ENCODE results near the gene SNAPC1. TPM values are rescaled to one million over a fixed set of nuclear protein-coding genes. Genes with fewer than 3 reads are reported as not detected.

Gene SNAPC1
- total and polyA plus RNA-seq, 2 of the 13 experiments (the other 11 are each of a cell fraction or from before 2014, with no cell fraction given) = 2.6 to 8.5 TPM

DNA sequence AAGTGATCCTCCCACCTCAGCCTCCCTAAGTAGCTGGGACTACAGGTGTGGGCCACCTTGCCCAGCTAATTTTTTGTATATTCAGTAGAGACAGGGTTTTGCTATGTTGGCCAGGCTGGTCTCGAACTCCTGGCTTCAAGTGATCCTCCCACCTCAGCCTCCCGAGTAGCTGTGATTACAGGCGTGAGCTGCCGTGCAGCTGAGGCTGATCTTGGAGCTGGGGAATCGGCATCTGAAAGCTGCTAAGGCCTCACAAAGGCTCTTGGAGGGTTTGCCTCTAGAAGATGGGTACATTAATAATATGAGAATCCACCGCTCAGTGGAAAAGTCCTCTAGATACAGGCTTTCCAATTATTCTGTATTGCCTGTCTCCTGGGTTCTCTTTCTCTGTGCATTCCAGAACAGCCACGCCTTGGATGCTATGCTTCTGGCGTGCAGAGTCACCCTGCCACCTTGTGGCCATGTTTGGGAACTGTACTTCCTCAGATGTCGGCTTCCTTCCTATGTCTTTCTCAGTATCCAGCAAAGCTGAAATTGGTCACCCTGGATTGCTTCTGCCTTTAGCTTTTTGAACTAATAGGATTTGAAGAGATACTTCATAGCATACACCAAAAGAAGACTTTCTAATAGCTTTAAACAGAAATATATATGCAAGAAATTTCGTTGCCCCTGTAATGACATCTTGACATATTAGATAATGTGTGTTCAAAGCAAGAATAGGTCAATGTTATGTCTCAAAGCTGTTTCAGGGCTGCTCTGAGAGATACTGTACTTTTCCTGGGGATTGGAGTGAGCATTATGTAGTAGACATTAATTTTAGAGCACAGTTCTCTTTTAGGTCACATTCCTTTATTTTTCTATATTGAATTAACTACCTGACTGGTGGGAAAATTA is 75.4 kb downstream of the SNAPC1 start (continued):
- no peak for TF ChIP-seq CBFB (CRISPR knock-in tag; IDR thresholded peaks at IDR 0.05)
- TF ChIP-seq, protein P1, sequence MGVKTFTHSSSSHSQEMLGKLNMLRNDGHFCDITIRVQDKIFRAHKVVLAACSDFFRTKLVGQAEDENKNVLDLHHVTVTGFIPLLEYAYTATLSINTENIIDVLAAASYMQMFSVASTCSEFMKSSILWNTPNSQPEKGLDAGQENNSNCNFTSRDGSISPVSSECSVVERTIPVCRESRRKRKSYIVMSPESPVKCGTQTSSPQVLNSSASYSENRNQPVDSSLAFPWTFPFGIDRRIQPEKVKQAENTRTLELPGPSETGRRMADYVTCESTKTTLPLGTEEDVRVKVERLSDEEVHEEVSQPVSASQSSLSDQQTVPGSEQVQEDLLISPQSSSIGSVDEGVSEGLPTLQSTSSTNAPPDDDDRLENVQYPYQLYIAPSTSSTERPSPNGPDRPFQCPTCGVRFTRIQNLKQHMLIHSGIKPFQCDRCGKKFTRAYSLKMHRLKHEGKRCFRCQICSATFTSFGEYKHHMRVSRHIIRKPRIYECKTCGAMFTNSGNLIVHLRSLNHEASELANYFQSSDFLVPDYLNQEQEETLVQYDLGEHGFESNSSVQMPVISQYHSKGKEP (CRISPR knock-in tag; IDR thresholded peaks at IDR 0.05) = no peak
- TF ChIP-seq CTCF (CRISPR knock-in tag; IDR thresholded peaks at IDR 0.05) = peak; percentile 94

- no peak for DNase-seq (ENCODE audit: low spot score)
- no peak overlapping the region for H3K4me2 ChIP-seq (ENCODE audit: low read depth, low read length)
- H3K36me3 ChIP-seq (replicated peaks in 1 of 2; ENCODE audit: control insufficient read depth in 1 of 2, insufficient read depth in 2 of 2, low read length in 2 of 2) = no peaks in the 10 kb centered on the region
- no peaks in the 10 kb centered on the region for H3K4me1 ChIP-seq (ENCODE audit: insufficient read depth, low read length)
- ATAC-seq = no peak
- no peaks in the 10 kb centered on the region for H3K27me3 ChIP-seq (ENCODE audit: control insufficient read depth in 1 of 2, insufficient read depth in 2 of 2, low read length in 2 of 2)
- no peak for FAIRE-seq
- ChIA-PET POLR2A (no interaction called here), CTCF (ENCODE audit: low intra/inter-chr PET ratio, low total read pairs) (interaction anchor here (3.7 kb wide), 1 partner anchor 382 kb away, joined by 62 read pairs; no protein-coding TSS in a partner anchor)
- no TSS peak for BruUV-seq (replicated peaks)
- intact Hi-C loops (cut with micrococcal nuclease; ENCODE audit: unreplicated experiment) = loop anchor here (10.0 kb wide), 1 partner anchor 304 kb away; no protein-coding TSS in a partner anchor
- no peaks in the 10 kb centered on the region for H4K20me1 ChIP-seq (ENCODE audit: insufficient read depth, low read length)
- TF ChIP-seq GFI1 (CRISPR knock-in tag; IDR thresholded peaks at IDR 0.05; ENCODE audit: borderline replicate concordance) (no peak), U2AF2 (IDR thresholded peaks at IDR 0.05; ENCODE audit: low read depth, low read length) (no peak), BRD4 (CRISPR knock-in tag; IDR thresholded peaks at IDR 0.05) (no peak), ZNF343 (CRISPR knock-in tag; IDR thresholded peaks at IDR 0.05) (no peak), CBX1 (IDR thresholded peaks at IDR 0.05; ENCODE audit: low read depth) (no peak), ZNF567 (CRISPR knock-in tag; IDR thresholded peaks at IDR 0.05; ENCODE audit: borderline replicate concordance) (no peak)
- no peak overlapping the region for H3K9ac ChIP-seq (ENCODE audit: insufficient read depth, low read depth, low read length)
- WGBS (ENCODE audit: low lambda C conversion rate) = 0% methylated on average over 5 of the region's 5 CpGs
- H3K79me2 ChIP-seq (ENCODE audit: insufficient read depth, low read length) = no peaks in the 10 kb centered on the region
- in situ Hi-C loops (cut with HindIII; ENCODE audit: extremely low pct_ligation_motif_present, low pct_unique_long_range_greater_than_20kb) = loop anchor here (5.0 to 25.0 kb wide), 2 partner anchors 381 to 551 kb away; partner anchors contain the start of gene TMEM30B
- no peaks in the 10 kb centered on the region for H3K9me3 ChIP-seq (ENCODE audit: low read length)
- no peak overlapping the region for H3K4me3 ChIP-seq (replicated peaks in 1 of 3; ENCODE audit: insufficient read depth in 1 of 3, low read depth in 2 of 3, low read length in 3 of 3)
- no peak overlapping the region for H2AFZ ChIP-seq (ENCODE audit: low read length)
- H3K27ac ChIP-seq (ENCODE audit: extremely low read length, insufficient read depth, low read length) = no peak overlapping the region
Measured at GRCh38 chr14:61838661-61839245, 76.5 kb downstream of the SNAPC1 start.
